C4-2B (cell line): ENCODE measurements around the gene CCDC171.

ENCODE experiments used
- H3K27ac ChIP-seq: fragments of 450-650 bp; 2 replicates; pipeline ENCODE4 v1.5.1; 2017
- CTCF ChIP-seq: fragments of 450-650 bp; conservative IDR thresholded peaks from 2 replicates; pipeline ENCODE4 v1.5.1; 2017; ENCODE audit warnings: mild to moderate bottlenecking
- ZFX ChIP-seq: fragments of 450-650 bp; IDR thresholded peaks from 2 replicates; pipeline ENCODE4 v1.6.1; 2017

The CCDC171 gene

GRCh38 chr9:16012621-16013020, 459.8 kb downstream of the CCDC171 start:
- no peak overlapping the region for H3K27ac ChIP-seq
- no peak for TF ChIP-seq CTCF
- TF ChIP-seq ZFX = no peak

- H3K27ac ChIP-seq = no peak overlapping the region
- TF ChIP-seq ZFX (no peak), CTCF (no peak)
Observed at GRCh38 chr9:16013366-16013765, 460.5 kb downstream of the CCDC171 start.

GRCh38 chr9:16013826-16014225, 461.0 kb downstream of the CCDC171 start:
- TF ChIP-seq ZFX = no peak
- no peak for TF ChIP-seq CTCF

GRCh38 chr9:16022228-16022627, 469.4 kb downstream of the CCDC171 start:
- TF ChIP-seq ZFX (no peak), CTCF (no peak)
- H3K27ac ChIP-seq = no peak overlapping the region

More at GRCh38 chr9:16013826-16014225, 461.0 kb downstream of the CCDC171 start:
- H3K27ac ChIP-seq = no peak overlapping the region

GRCh38 chr9:16023446-16023845, 470.6 kb downstream of the CCDC171 start:
- H3K27ac ChIP-seq = no peak overlapping the region
- no peak for TF ChIP-seq ZFX
- TF ChIP-seq CTCF = no peak
